Stomach (tissue), 19 donors: Measurements from ENCODE around the gene ZNF418. TPM values are rescaled to one million over a fixed set of nuclear protein-coding genes. Genes with fewer than 3 reads are reported as not detected.

Experiments
- DNase-seq, 2 donors: peaks; one replicate each; pipeline versions ENCODE4 v3.0.0 to v3.0.0-alpha.2; 2013 to 2019
- H3K27ac ChIP-seq, 5 donors: fragments of 200-600 bp in 4 of 5; sonication (generic) in 4 of 5; one replicate each; pipeline ENCODE4 v1.5.1; 2013 to 2019; ENCODE audit warnings: mild to moderate bottlenecking in 1 of 5, moderate library complexity in 1 of 5
- H3K27me3 ChIP-seq, 3 donors: fragments of 200-600 bp; sonication (generic); one replicate each; pipeline ENCODE4 v1.5.1; 2017 to 2019; ENCODE audit warnings: mixed run types in 1 of 3
- H3K36me3 ChIP-seq, 4 donors: fragments of 200-600 bp; sonication (generic); 1 replicate in 3 of 4; 2 replicates in 1 of 4; pipeline ENCODE4 v1.5.1; 2016 to 2019
- H3K4me1 ChIP-seq, 4 donors: fragments of 200-600 bp; sonication (generic); one replicate each; pipeline ENCODE4 v1.5.1; 2016 to 2019
- H3K4me3 ChIP-seq, 4 donors: fragments of 200-600 bp; sonication (generic) in 3 of 4; one replicate each; pipeline ENCODE4 v1.5.1; 2016 to 2019; ENCODE audit warnings: mild to moderate bottlenecking in 1 of 4
- H3K9me3 ChIP-seq, 4 donors: fragments of 200-600 bp; sonication (generic); one replicate each; pipeline ENCODE4 v1.5.1; 2016 to 2019
- EP300 ChIP-seq: sonication (generic); formaldehyde crosslinking; IDR thresholded peaks from one replicate; pipeline ENCODE4 v1.6.1; 2017; ENCODE audit warnings: antibody characterized with exemption
- POLR2A ChIP-seq, 4 donors: fragments of 450-650 bp; IDR thresholded peaks; one replicate each; pipeline ENCODE4 v1.6.1; 2016; ENCODE audit warnings: antibody characterized with exemption in 4 of 4, control low read depth in 2 of 4, mild to moderate bottlenecking in 1 of 4, moderate library complexity in 1 of 4
- POLR2AphosphoS5 ChIP-seq, 3 donors: sonication (generic); formaldehyde crosslinking; IDR thresholded peaks; one replicate each; pipeline ENCODE4 v1.6.1; 2016; ENCODE audit warnings: antibody characterized with exemption in 3 of 3
- WGBS, 5 donors: extraction: QIAGEN DNeasy Blood & Tissue Kit in 3 of 5; methylation state at CpG; one replicate each; pipeline versions ENCODE4 v1.1.5 to v1.1.7; 2013 to 2018; 5-methylcytosine and 5-hydroxymethylcytosine counted together
- intact Hi-C: fragments of 100-400 bp; cut with DNase I; formaldehyde crosslinking; loops from one replicate; pipeline ENCODE4 v1.15.1; 2023; ENCODE audit warnings: low total_unique reads
- long read RNA-seq, 10 donors: transcript quantifications; one replicate each; lab custom pipeline, GENCODE V29; 2026
- polyA plus RNA-seq, 3 donors: library from polyadenylated mRNA; stranded (reverse); fragments of 200-250 nt; gene quantifications; one replicate each; pipeline ENCODE4 v1.2.3, GENCODE V29; 2013
- total RNA-seq, 5 donors: library from RNA; depleted of rRNA; stranded (reverse); fragments of >200 nt; gene quantifications; one replicate each; pipeline versions ENCODE4 v1.1.0 to v1.2.3, GENCODE V29; 2014 to 2016
- TF ChIP-seq, protein P1 (sequence below), 7 experiments: fragments of 450-650 bp in 4 of 7; fragments of 200-600 bp in 3 of 7; sonication (generic) in 3 of 7; IDR thresholded peaks; one replicate each; pipeline ENCODE4 v1.5.1; 2016 to 2019; ENCODE audit warnings: antibody characterized with exemption in 7 of 7, control low read depth in 2 of 7, mild to moderate bottlenecking in 1 of 7
- donor health status: healthy with polysubstance abuse.
- donor health status: Bipolar disorder and iron deficiency.
- donor health status: healthy.

ZNF418 gene
- total RNA-seq, result 10 to 100 TPM in 4 of 5 donors, not detected in 1; 12.5 to 55.4 (median 32.7) TPM
- 1 to 10 TPM; 1.1 to 4.5 (median 3.2) TPM for polyA plus RNA-seq
- long read RNA-seq, donor 1, result 0 reads
- long read RNA-seq, donor 2, result 0 reads
- long read RNA-seq, donor 3, result 0 reads
- long read RNA-seq, donor 4, result 0 reads
- long read RNA-seq, donor 5, partial matches to known transcripts, result 0 of 2 reads
- long read RNA-seq, donor 5, other reads (novel, unspliced or antisense), result 0 of 2 reads
- long read RNA-seq, donor 6, result 0 reads
- long read RNA-seq, donor 7, result 0 reads
- long read RNA-seq, donor 8, result 0 reads
- long read RNA-seq, donor 9, partial matches to known transcripts, result 0 of 1 reads
- long read RNA-seq, donor 9, other reads (novel, unspliced or antisense), result 0 of 1 reads
- long read RNA-seq, donor 10, result 0 reads

- intact Hi-C loops, result no loop called here
- Histone ChIP-seq H3K4me3 (peak within 1 kb of the TSS; percentile 50 to 82 (median 66)), H3K4me1 (peaks cover 0 to 9% (median 7%) of the 10 kb centered on the region in 4 donors), H3K27ac (peak within 1 kb of the TSS; percentile 52 to 82 (median 55)), H3K27me3 (no peaks in the 10 kb centered on the region), H3K9me3 (peaks cover 45 to 100% (median 78%) of the 10 kb centered on the region in 4 donors), H3K36me3 (peaks cover 13 to 66% (median 27%) of the 10 kb centered on the region in 4 donors)
- 4 to 7% (median 7%) methylated on average over 36 to 54 of the region's 54 CpGs for WGBS, 5 donors
- DNase-seq, result peak; percentile 54 to 95
- TF ChIP-seq POLR2A (IDR thresholded peaks at IDR 0.05), result no peak
- TF ChIP-seq POLR2AphosphoS5 (IDR thresholded peaks at IDR 0.05), result peak in 2 of 3 donors; percentile 41 to 56
Observed at GRCh38 chr19:57934820-57935665, at the start of gene ZNF418. ZNF418 (minus strand) TSS chr19:57935402; CDS start chr19:57933822, 1,580 bp downstream.

DNA sequence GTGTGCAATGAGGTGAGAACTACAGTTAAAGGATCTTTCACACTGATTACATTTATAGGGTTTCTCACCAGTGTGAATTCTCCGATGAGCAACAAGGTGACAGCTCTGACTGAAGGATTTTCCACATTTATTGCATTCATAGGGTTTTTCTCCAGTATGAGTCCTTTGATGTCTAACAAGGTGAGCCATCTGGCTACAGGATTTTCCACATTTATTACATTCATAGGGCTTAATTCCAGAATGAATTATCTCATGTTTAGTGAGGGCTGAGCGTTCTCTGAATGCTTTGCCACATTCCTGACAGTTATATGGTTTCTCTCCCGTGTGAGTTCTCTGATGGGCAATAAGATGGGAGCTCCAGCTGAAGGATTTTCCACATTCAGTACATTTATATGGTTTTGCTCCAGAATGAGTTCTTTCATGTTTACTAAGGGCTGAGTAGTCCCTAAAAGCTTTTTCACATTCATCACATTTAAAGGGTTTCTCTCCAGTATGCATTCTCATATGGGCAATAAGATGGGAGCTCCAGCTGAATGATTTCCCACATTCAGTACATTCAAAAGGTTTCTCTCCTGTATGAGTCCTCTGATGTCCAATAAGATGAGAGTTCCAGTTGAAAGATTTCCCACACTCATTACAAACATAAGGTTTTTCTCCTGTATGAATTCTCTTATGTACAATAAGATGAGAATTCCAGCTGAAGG lies 43.5 kb upstream of the ZNF418 start:
- H3K9me3 ChIP-seq, result peaks cover 96 to 100% (median 100%) of the 10 kb centered on the region in 4 donors

DNA sequence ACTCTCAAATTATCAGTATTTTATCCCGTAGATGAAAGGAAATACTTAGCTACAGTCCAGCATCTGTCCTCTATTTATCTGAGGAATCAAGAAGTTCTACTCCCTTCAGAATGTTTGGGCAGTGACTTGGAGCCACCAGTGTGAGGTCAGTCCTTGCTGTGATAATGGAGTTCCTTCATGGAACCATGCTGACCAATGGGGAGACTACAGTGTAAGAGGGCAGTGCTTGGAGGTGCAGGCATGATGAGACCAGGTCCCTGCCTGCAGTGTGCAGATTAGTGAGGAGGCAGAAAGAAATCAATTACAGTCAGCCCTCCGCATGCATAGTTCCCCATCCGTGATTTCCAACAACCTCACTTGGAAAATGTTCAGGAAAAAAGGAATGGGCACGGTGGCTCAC lies 39.2 kb upstream of the ZNF418 start, which contains the start of gene C19orf18:
C19orf18 (minus strand) TSS at position 101 of the 400 bp plus-strand sequence. CDS start 102 bp downstream, outside the sequence.
- 92 to 98% (median 93%) methylated on average over 4 of the region's 4 CpGs for WGBS, 5 donors

More for the DNA sequence above, 43.5 kb upstream of the ZNF418 start:
- Histone ChIP-seq H3K27me3 (no peaks in the 10 kb centered on the region), H3K4me3 (no peak overlapping the region), H3K36me3 (peaks cover 54 to 100% (median 79%) of the 10 kb centered on the region in 4 donors), H3K4me1 (no peaks in the 10 kb centered on the region), H3K27ac (no peak overlapping the region)
- TF ChIP-seq EP300 (no peak), POLR2A (IDR thresholded peaks at IDR 0.05) (no peak), POLR2AphosphoS5 (IDR thresholded peaks at IDR 0.05) (no peak)
- TF ChIP-seq, protein P1, sequence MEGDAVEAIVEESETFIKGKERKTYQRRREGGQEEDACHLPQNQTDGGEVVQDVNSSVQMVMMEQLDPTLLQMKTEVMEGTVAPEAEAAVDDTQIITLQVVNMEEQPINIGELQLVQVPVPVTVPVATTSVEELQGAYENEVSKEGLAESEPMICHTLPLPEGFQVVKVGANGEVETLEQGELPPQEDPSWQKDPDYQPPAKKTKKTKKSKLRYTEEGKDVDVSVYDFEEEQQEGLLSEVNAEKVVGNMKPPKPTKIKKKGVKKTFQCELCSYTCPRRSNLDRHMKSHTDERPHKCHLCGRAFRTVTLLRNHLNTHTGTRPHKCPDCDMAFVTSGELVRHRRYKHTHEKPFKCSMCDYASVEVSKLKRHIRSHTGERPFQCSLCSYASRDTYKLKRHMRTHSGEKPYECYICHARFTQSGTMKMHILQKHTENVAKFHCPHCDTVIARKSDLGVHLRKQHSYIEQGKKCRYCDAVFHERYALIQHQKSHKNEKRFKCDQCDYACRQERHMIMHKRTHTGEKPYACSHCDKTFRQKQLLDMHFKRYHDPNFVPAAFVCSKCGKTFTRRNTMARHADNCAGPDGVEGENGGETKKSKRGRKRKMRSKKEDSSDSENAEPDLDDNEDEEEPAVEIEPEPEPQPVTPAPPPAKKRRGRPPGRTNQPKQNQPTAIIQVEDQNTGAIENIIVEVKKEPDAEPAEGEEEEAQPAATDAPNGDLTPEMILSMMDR (IDR thresholded peaks at IDR 0.05), result no peak
- intact Hi-C loops, result no loop called here
- 94 to 97% (median 96%) methylated on average over 3 of the region's 3 CpGs for WGBS, 5 donors
- DNase-seq, result no peak

DNA sequence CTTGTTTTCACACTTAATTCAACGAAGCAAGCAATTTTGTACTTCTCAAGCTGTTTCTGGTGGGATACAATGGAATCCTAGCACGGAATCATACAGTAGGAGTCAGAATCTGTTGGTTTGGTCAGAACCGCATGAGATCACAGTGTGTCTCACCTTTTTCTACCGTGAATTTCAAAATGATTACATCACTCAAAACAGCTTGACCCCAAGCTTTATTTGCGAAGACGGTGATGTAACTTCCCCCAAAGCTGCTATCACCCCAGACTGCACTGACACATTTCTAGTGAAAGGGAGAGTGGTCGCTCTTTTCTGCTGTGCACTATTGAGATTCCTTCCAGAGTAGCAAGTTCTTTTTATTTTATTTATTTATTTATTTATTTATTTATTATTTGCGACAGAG lies 29.6 kb upstream of the ZNF418 start:
- DNase-seq, result no peak
- Histone ChIP-seq H3K27me3 (no peaks in the 10 kb centered on the region), H3K4me3 (no peak overlapping the region), H3K4me1 (no peaks in the 10 kb centered on the region), H3K9me3 (peaks cover 15 to 100% (median 90%) of the 10 kb centered on the region in 4 donors), H3K27ac (no peak overlapping the region), H3K36me3 (peaks cover 0 to 80% (median 13%) of the 10 kb centered on the region in 4 donors)
- TF ChIP-seq POLR2AphosphoS5 (IDR thresholded peaks at IDR 0.05) (no peak), POLR2A (IDR thresholded peaks at IDR 0.05) (no peak), EP300 (no peak)
- TF ChIP-seq, protein P1 (IDR thresholded peaks at IDR 0.05), result no peak
- WGBS, 5 donors, result 86 to 95% (median 93%) methylated on average over 8 of the region's 8 CpGs
- intact Hi-C loops, result no loop called here

More for the DNA sequence above, 39.2 kb upstream of the ZNF418 start, which contains the start of gene C19orf18:
- Histone ChIP-seq H3K36me3 (peaks cover 11 to 92% (median 48%) of the 10 kb centered on the region in 4 donors), H3K4me3 (no peak within 1 kb of the TSS), H3K27me3 (no peaks in the 10 kb centered on the region), H3K4me1 (no peaks in the 10 kb centered on the region), H3K9me3 (peaks cover 76 to 100% (median 99%) of the 10 kb centered on the region in 4 donors), H3K27ac (no peak within 1 kb of the TSS)
- TF ChIP-seq POLR2AphosphoS5 (IDR thresholded peaks at IDR 0.05), result no peak
- TF ChIP-seq, protein P1 (IDR thresholded peaks at IDR 0.05), result no peak
- no peak for TF ChIP-seq POLR2A (IDR thresholded peaks at IDR 0.05)
- TF ChIP-seq EP300, result no peak
- intact Hi-C loops, result no loop called here
- DNase-seq, result no peak
